Memory B cell (primary cell): ENCODE results near the gene GRK1.
"Not testable (repeated sequence)": the region's sequence is repeated elsewhere in the genome, so short reads cannot be mapped to it uniquely, and the experiment has no call there.

Experiments used
- ATAC-seq: fragments of 150-1000 bp; cut with Tn5 transposase; 2 replicates; pipeline ENCODE4 v1.10.0; 2021; ENCODE audit warnings: low read depth, mild to moderate bottlenecking, moderate library complexity
- DNase-seq, 2 donors: peaks; one replicate each; pipeline ENCODE4 v3.0.0; 2022; ENCODE audit warnings: low spot score in 2 of 2
- H3K27ac Mint-ChIP-seq: one replicate; pipeline ENCODE4 v1.8.0; 2022; ENCODE audit warnings: mild to moderate bottlenecking, moderate library complexity, mixed read lengths
- H3K27me3 Mint-ChIP-seq: one replicate; pipeline ENCODE4 v1.8.0; 2022; ENCODE audit warnings: mixed read lengths
- H3K36me3 Mint-ChIP-seq: one replicate; pipeline ENCODE4 v1.8.0; 2022; ENCODE audit warnings: mild to moderate bottlenecking, mixed read lengths
- H3K4me1 Mint-ChIP-seq: one replicate; pipeline ENCODE4 v1.8.0; 2022; ENCODE audit warnings: mixed read lengths
- H3K4me3 Mint-ChIP-seq: one replicate; pipeline ENCODE4 v1.8.0; 2022; ENCODE audit warnings: mild to moderate bottlenecking, moderate library complexity, mixed read lengths
- H3K9me3 Mint-ChIP-seq: one replicate; pipeline ENCODE4 v1.8.0; 2022; ENCODE audit warnings: mixed read lengths

The GRK1 gene

DNA sequence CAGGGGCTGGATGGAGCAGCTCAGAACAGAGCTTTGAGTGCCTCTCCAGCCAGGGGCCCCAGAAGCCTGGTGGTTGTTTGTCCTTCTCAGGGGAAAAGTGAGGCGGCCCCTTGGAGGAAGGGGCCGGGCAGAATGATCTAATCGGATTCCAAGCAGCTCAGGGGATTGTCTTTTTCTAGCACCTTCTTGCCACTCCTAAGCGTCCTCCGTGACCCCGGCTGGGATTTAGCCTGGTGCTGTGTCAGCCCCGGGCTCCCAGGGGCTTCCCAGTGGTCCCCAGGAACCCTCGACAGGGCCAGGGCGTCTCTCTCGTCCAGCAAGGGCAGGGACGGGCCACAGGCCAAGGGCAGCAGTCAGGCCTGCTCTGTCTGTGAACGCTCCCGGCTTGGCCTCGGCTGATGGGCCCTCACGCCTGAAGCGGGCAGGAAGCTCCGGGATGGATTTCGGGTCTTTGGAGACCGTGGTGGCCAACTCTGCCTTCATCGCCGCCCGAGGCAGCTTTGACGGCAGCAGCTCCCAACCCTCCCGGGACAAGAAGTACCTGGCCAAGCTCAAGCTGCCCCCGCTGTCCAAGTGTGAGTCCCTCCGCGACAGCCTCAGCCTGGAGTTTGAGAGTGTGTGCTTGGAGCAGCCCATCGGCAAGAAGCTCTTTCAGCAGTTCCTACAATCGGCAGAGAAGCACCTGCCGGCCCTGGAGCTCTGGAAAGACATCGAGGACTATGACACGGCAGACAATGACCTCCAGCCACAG, at the start of gene GRK1:
TSS of gene GRK1 (plus strand) at position 269 of the 751 bp plus-strand sequence. CDS start at position 437, 168 bp downstream.
- Mint-ChIP-seq H3K4me1 (peaks cover under 1% of the 10 kb centered on the region), H3K9me3 (peaks cover 1% of the 10 kb centered on the region), H3K27ac (no peak within 1 kb of the TSS), H3K4me3 (no peak within 1 kb of the TSS), H3K27me3 (peaks cover 10% of the 10 kb centered on the region), H3K36me3 (no peaks in the 10 kb centered on the region)
- DNase-seq, result no peak
- no peak for ATAC-seq

GRCh38 chr13:113617961-113618360, 49.1 kb upstream of the GRK1 start:
- H3K27me3 Mint-ChIP-seq, result no peaks in the 10 kb centered on the region
- peaks cover 11% of the 10 kb centered on the region for H3K36me3 Mint-ChIP-seq
- H3K9me3 Mint-ChIP-seq, result no peaks in the 10 kb centered on the region
- H3K27ac Mint-ChIP-seq, result no peak overlapping the region
- no peak for ATAC-seq
- H3K4me3 Mint-ChIP-seq, result no peak overlapping the region
- H3K4me1 Mint-ChIP-seq, result peaks cover 6% of the 10 kb centered on the region
- no peak for DNase-seq

GRCh38 chr13:113618455-113618854, 48.6 kb upstream of the GRK1 start:
- ATAC-seq (no peak), DNase-seq (no peak)
- Mint-ChIP-seq H3K4me3 (no peak overlapping the region), H3K36me3 (peaks cover 12% of the 10 kb centered on the region), H3K9me3 (no peaks in the 10 kb centered on the region), H3K27ac (no peak overlapping the region), H3K4me1 (peaks cover 6% of the 10 kb centered on the region), H3K27me3 (no peaks in the 10 kb centered on the region)

DNA sequence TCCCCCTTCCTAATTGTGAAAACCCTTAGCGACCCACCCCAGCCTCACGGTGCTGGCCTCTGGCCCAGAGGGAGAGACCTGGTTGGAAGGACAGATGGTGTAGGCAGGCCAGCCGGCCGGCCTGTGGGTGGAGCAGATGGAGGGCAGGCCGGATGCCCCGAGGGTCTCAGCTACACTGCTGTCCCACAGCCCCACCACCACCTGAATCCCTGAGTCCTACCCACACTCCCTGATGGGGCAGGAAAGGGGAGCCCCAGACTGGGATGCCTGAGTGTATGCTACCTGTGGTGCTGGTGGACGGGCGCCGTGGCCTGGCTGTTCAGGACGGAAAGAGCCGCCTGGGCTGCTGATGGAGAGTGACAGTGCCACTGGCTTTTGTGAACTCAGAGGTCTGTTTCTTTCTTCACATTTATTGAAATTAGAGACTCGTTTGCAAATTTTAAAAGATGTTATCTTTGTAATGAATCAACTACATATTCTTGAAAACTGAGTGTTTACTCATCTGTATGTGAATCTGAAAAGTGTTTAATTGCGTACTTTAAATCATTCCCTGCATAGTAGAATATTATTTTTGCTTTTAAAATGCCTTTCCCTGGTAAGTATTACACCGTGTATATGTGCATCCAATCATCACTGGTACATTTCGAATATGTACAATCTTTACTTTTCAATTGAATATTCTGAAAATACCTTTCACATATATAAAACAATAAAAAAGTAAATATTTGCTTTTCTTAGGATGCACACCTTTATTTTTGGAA, 46.8 kb upstream of the GRK1 start:
- Mint-ChIP-seq H3K4me3 (no peak overlapping the region), H3K27ac (no peak overlapping the region), H3K9me3 (no peaks in the 10 kb centered on the region), H3K27me3 (no peaks in the 10 kb centered on the region), H3K4me1 (peaks cover 9% of the 10 kb centered on the region), H3K36me3 (peaks cover 24% of the 10 kb centered on the region)
- ATAC-seq (no peak), DNase-seq (no peak)

- Mint-ChIP-seq H3K9me3 (no peaks in the 10 kb centered on the region), H3K27me3 (no peaks in the 10 kb centered on the region), H3K36me3 (peaks cover 25% of the 10 kb centered on the region), H3K27ac (peak overlapping the region; percentile 20), H3K4me3 (no peak overlapping the region), H3K4me1 (peaks cover 9% of the 10 kb centered on the region)
- ATAC-seq (no peak), DNase-seq (no peak)
Measured at GRCh38 chr13:113621046-113621445, 46.0 kb upstream of the GRK1 start.

DNA sequence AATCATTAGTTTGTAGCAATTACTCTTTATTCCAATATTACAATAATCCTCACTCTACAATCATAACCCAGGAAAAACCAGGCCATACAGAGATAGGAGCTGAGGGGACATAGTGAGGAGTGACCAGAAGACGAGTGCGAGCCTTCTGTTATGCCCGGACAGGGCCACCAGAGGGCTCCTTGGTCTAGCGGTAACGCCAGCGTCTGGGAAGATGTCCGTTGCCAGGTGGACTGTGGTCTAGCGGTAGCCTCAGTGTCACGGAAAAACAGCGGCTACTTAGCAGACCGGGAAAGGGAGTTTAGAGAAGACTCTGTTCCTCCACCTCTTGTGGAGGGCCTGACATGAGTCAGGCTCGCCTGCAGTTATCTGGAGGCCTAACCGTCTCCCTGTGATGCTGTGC, 45.5 kb upstream of the GRK1 start:
- ATAC-seq, H3K9me3 Mint-ChIP-seq, H3K27me3 Mint-ChIP-seq, H3K4me3 Mint-ChIP-seq, H3K27ac Mint-ChIP-seq, H3K4me1 Mint-ChIP-seq, DNase-seq: not testable (repeated sequence)
- H3K36me3 Mint-ChIP-seq, result peaks cover 23% of the 10 kb centered on the region

- not testable (repeated sequence) for H3K27ac Mint-ChIP-seq, H3K4me1 Mint-ChIP-seq, ATAC-seq, H3K27me3 Mint-ChIP-seq, H3K4me3 Mint-ChIP-seq, H3K9me3 Mint-ChIP-seq, DNase-seq
- peaks cover 21% of the 10 kb centered on the region for H3K36me3 Mint-ChIP-seq
Measured at GRCh38 chr13:113621986-113622550, 45.0 kb upstream of the GRK1 start.

DNA sequence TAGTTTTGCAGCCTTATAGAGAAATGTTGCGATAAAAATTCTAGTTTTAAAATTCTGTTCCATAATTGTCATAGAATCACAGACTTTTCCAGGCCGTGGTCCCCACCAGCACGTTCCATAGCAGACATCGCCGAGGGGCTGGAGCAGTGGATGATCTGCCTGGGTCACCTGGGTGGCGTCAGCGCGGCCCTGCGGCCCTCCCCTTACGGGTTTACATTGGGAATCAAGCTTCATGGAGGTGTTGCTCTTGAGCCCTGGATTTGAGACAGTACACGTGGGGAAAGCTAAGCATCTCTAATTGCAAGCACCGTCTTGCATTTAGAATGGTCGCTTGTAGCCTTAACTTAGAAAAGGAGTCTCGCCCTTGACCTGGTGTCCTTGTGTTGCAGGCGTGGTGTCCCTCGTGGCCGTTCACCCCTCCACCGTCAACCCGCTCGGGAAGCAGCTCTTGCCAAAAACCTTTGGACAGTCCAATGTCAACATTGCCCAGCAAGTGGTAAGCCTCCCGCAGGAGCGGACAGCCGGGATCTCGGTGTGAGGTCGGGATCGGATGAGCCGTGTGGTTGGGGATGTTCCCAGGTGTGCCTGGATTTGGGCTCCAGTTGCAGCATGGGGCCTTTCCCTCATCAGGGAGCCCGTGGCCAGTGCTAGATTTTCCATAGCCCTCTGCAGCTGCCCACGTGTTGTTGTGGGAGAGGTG, 44.1 kb upstream of the GRK1 start:
- Mint-ChIP-seq H3K4me3 (no peak overlapping the region), H3K9me3 (no peaks in the 10 kb centered on the region), H3K36me3 (peaks cover 21% of the 10 kb centered on the region), H3K4me1 (peaks cover 3% of the 10 kb centered on the region), H3K27me3 (no peaks in the 10 kb centered on the region), H3K27ac (no peak overlapping the region)
- DNase-seq, result no peak
- ATAC-seq, result no peak

DNA sequence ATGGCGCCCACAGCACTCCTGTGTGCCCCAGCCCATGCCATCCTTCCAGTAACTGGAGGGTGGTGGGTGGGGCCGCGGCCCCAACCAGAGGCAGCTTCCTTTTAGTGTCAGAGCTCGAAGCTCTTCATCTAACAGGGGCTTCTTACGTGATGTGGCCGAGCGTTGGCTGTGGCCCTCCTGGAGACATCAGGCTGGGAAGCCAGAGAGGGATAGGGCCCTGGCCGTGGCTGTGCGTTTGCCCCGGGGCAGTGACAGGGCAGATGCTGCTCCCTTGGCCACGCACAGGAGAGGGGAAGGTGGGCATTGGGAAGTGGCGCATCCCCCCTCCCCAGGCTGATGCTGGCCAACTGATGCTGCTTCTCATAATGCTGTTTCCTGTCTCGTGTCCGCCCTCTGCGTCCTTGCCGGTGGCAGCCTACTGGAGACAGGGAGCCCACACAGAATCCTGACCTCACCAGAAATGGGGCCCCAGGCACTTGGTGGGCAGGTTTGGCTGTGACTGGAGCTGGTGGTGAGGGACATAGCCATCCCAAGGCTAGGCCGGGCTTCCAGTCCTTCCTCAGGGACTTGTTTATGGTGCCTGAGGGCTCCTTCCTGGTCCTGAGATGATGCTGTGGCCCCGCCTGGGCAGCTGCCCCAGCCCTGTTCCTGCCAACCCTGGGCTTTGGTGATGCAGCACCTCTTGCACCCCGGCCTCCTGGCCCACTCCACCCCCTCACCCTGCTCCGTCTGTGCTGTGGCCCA, 43.4 kb upstream of the GRK1 start:
- peaks cover 22% of the 10 kb centered on the region for H3K36me3 Mint-ChIP-seq
- H3K9me3 Mint-ChIP-seq, result no peaks in the 10 kb centered on the region
- no peak overlapping the region for H3K4me3 Mint-ChIP-seq
- no peaks in the 10 kb centered on the region for H3K27me3 Mint-ChIP-seq
- no peak for ATAC-seq
- H3K4me1 Mint-ChIP-seq, result peaks cover 5% of the 10 kb centered on the region
- H3K27ac Mint-ChIP-seq, result no peak overlapping the region
- DNase-seq, result no peak

DNA sequence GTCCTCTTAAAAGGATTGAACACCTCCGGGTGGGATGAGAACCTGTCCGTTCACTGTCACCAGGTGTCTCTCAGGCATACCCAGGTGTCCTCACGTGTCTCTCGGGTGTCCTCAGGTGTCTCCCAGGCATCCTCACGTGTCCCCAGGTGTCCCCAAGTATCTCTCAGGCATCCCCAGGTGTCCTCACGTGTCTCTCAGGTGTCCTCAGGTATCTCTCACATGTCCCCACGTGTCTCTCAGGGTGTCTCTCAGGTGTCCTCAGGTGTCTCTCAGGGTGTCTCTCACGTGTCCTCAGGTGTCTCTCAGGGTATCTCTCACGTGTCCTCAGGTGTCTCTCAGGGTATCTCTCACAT, 42.8 kb upstream of the GRK1 start:
- no peaks in the 10 kb centered on the region for H3K27me3 Mint-ChIP-seq
- H3K9me3 Mint-ChIP-seq, result no peaks in the 10 kb centered on the region
- ATAC-seq (no peak), DNase-seq (no peak)
- H3K27ac Mint-ChIP-seq, result no peak overlapping the region
- peaks cover 25% of the 10 kb centered on the region for H3K36me3 Mint-ChIP-seq
- H3K4me3 Mint-ChIP-seq, result no peak overlapping the region
- peaks cover 8% of the 10 kb centered on the region for H3K4me1 Mint-ChIP-seq

DNA sequence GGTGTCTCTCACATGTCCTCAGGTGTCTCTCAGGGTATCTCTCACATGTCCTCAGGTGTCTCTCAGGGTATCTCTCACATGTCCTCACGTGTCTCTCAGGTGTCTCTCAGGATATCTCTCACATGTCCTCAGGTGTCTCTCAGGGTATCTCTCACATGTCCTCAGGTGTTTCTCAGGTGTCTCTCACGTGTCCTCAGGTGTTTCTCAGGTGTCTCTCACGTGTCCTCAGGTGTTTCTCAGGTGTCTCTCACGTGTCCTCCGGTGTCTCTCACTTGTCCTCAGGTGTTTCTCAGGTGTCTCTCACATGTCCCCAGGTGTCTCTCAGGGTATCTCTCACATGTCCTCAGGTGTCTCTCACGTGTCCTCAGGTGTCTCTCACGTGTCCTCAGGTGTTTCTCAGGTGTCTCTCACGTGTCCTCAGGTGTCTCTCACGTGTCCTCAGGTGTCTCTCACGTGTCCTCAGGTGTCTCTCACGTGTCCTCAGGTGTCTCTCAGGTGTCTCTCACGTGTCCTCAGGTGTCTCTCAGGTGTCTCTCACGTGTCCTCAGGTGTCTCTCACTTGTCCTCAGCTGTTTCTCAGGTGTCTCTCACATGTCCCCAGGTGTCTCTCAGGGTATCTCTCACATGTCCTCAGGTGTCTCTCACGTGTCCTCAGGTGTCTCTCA, 42.2 kb upstream of the GRK1 start:
- not testable (repeated sequence) for H3K27ac Mint-ChIP-seq, H3K4me1 Mint-ChIP-seq, ATAC-seq, H3K9me3 Mint-ChIP-seq, H3K4me3 Mint-ChIP-seq, DNase-seq, H3K27me3 Mint-ChIP-seq
- H3K36me3 Mint-ChIP-seq, result peaks cover 25% of the 10 kb centered on the region

GRCh38 chr13:113625965-113626721, 40.9 kb upstream of the GRK1 start:
- no peak for DNase-seq
- Mint-ChIP-seq H3K27ac (no peak overlapping the region), H3K27me3 (no peaks in the 10 kb centered on the region), H3K36me3 (peaks cover 25% of the 10 kb centered on the region), H3K4me1 (peaks cover 8% of the 10 kb centered on the region), H3K4me3 (no peak overlapping the region), H3K9me3 (no peaks in the 10 kb centered on the region)
- ATAC-seq, result no peak

DNA sequence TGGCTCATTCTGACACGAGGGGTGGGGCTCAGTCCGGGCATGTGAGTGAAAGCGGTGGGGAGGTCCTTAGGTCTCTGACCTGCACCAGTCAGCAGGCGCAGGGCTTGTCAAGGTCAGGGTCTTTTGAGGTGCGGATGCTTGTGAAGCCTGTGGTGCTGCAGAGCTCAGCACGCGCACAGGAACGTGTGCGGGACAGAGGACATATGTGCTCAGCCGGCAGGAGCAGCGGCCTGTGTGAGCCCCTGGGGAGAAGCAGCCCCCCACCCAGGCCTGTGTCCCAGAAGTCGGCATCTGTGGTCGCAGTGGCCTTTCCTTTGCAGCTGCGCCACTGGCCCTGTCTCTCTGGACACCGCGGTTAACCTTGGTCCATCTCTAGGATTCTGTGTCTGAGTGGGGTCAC, 39.9 kb upstream of the GRK1 start:
- Mint-ChIP-seq H3K27ac (no peak overlapping the region), H3K4me3 (no peak overlapping the region), H3K36me3 (peaks cover 25% of the 10 kb centered on the region), H3K4me1 (peaks cover 8% of the 10 kb centered on the region), H3K9me3 (no peaks in the 10 kb centered on the region), H3K27me3 (no peaks in the 10 kb centered on the region)
- DNase-seq (no peak), ATAC-seq (no peak)
